B cell (primary cell): Measurements from ENCODE around the gene PGAM2. TPM values are rescaled to one million over a fixed set of nuclear protein-coding genes. Genes with fewer than 3 reads are reported as not detected.

Experiments
- ATAC-seq: fragments of 200-7000 bp; cut with Tn5 transposase; one replicate; pipeline ENCODE4 v1.10.0; 2021; ENCODE audit warnings: low read depth, mild to moderate bottlenecking, moderate number of reproducible peaks, moderate library complexity
- CTCF ChIA-PET: fragments of 350-600 bp; sonication (Branson Sonifier 250); formaldehyde crosslinking; loops from one replicate; lab custom pipeline; 2021; ENCODE audit warnings: antibody characterized with exemption, inconsistent platforms; lab: Charles Lee
- POLR2A ChIA-PET: fragments of 350-600 bp; sonication (Branson Sonifier 250); formaldehyde crosslinking; loops from one replicate; lab custom pipeline; 2021; ENCODE audit warnings: antibody characterized with exemption; lab: Charles Lee
- DNase-seq: peaks from one replicate; pipeline ENCODE4 v3.0.0; 2013
- H2AFZ ChIP-seq: 2 replicates; pipeline ENCODE4 v1.6.1; 2012; ENCODE audit warnings: mild to moderate bottlenecking, low read depth, low read length; ENCODE audit not compliant: insufficient read depth, poor library complexity, severe bottlenecking
- H3K27ac ChIP-seq, 2 donors: 1 replicate in 1 of 2; 2 replicates in 1 of 2; pipeline ENCODE4 v1.5.1; 2012 to 2013; ENCODE audit warnings: low read length in 2 of 2, mild to moderate bottlenecking in 2 of 2, moderate library complexity in 1 of 2
- H3K27me3 ChIP-seq, 4 experiments: fragments of 200-600 bp in 1 of 4; sonication (generic) in 1 of 4; replicated peaks in 1 of 4; 1 replicate in 2 of 4; 2 replicates in 2 of 4; pipeline versions ENCODE4 v1.6.1 to v1.7.0; 2013 to 2016; ENCODE audit warnings: low read length in 3 of 4, mild to moderate bottlenecking in 2 of 4, mixed read lengths in 1 of 4, moderate library complexity in 1 of 4; ENCODE audit not compliant: insufficient read depth in 4 of 4, control insufficient read depth in 3 of 4; ENCODE audit errors: control extremely low read depth in 1 of 4
- H3K36me3 ChIP-seq, 2 experiments: replicated peaks in 1 of 2; 1 replicate in 1 of 2; 2 replicates in 1 of 2; pipeline versions ENCODE4 v1.6.1 to v1.7.1; 2013; ENCODE audit warnings: low read length in 1 of 2; ENCODE audit not compliant: insufficient read depth in 2 of 2, control insufficient read depth in 1 of 2; ENCODE audit errors: control extremely low read depth in 1 of 2, extremely low read depth in 1 of 2
- H3K4me1 ChIP-seq, 2 donors: fragments of 200-600 bp in 1 of 2; sonication (generic) in 1 of 2; 1 replicate in 1 of 2; 2 replicates in 1 of 2; pipeline versions ENCODE4 v1.5.1 to v1.6.1; 2013 to 2017; ENCODE audit warnings: low read length in 2 of 2; ENCODE audit not compliant: control insufficient read depth in 2 of 2, insufficient read depth in 2 of 2
- H3K4me2 ChIP-seq: replicated peaks from 2 replicates; pipeline ENCODE3; 2012; ENCODE audit warnings: mild to moderate bottlenecking, low read depth, low read length; ENCODE audit not compliant: poor library complexity, severe bottlenecking
- H3K4me3 ChIP-seq, 5 experiments: fragments of 200-600 bp in 1 of 5; sonication (generic) in 1 of 5; 1 replicate in 3 of 5; 2 replicates in 2 of 5; pipeline versions ENCODE4 v1.5.1 to v1.7.0; 2011 to 2016; ENCODE audit warnings: low read length in 4 of 5, mild to moderate bottlenecking in 4 of 5, low read depth in 2 of 5, control low read depth in 1 of 5, moderate library complexity in 1 of 5; ENCODE audit not compliant: insufficient read depth in 1 of 5; ENCODE audit errors: control extremely low read depth in 1 of 5, extremely low read depth in 1 of 5
- H3K79me2 ChIP-seq: fragments of 200-600 bp; sonication (generic); one replicate; pipeline ENCODE4 v1.6.0; 2016; ENCODE audit warnings: low read length; ENCODE audit not compliant: control insufficient read depth, insufficient read depth
- H3K9ac ChIP-seq: fragments of 200-600 bp; sonication (generic); 2 replicates; pipeline ENCODE4 v1.6.1; 2017; ENCODE audit warnings: mild to moderate bottlenecking, low read length, moderate library complexity
- H3K9me3 ChIP-seq, 3 donors: one replicate each; pipeline versions ENCODE4 v1.6.1 to v1.7.1; 2013; ENCODE audit warnings: low read length in 2 of 3; ENCODE audit not compliant: control insufficient read depth in 2 of 3, insufficient read depth in 1 of 3; ENCODE audit errors: control extremely low read depth in 1 of 3
- H4K20me1 ChIP-seq: 2 replicates; pipeline ENCODE4 v1.6.0; 2012; ENCODE audit warnings: mild to moderate bottlenecking, low read length; ENCODE audit not compliant: insufficient read depth, control insufficient read depth, poor library complexity, severe bottlenecking
- H3K27ac Mint-ChIP-seq: one replicate; pipeline ENCODE4 v1.8.0; 2021; ENCODE audit warnings: mixed read lengths
- H3K27me3 Mint-ChIP-seq: one replicate; pipeline ENCODE4 v1.8.0; 2021; ENCODE audit warnings: mixed read lengths
- H3K4me1 Mint-ChIP-seq: one replicate; pipeline ENCODE4 v1.8.0; 2021; ENCODE audit warnings: mixed read lengths
- H3K4me3 Mint-ChIP-seq: one replicate; pipeline ENCODE4 v1.8.0; 2021; ENCODE audit warnings: mixed read lengths
- H3K9me3 Mint-ChIP-seq: one replicate; pipeline ENCODE4 v1.8.0; 2022; ENCODE audit warnings: mixed read lengths; ENCODE audit not compliant: insufficient read depth
- CTCF ChIP-seq: fragments of 200-600 bp; IDR thresholded peaks from one replicate; pipeline ENCODE4 v1.8.0; 2022; ENCODE audit warnings: antibody characterized with exemption, mild to moderate bottlenecking
- EZH2 ChIP-seq: IDR thresholded peaks from 2 replicates; pipeline ENCODE4 v1.6.1; 2012; ENCODE audit warnings: borderline replicate concordance, low read depth, mild to moderate bottlenecking, moderate library complexity, low read length; ENCODE audit not compliant: insufficient read depth, poor library complexity, severe bottlenecking
- WGBS: methylation state at CpG from one replicate; pipeline ENCODE4 v1.1.5; 2013; ENCODE audit warnings: missing lambda C conversion rate; ENCODE audit not compliant: insufficient coverage; 5-methylcytosine and 5-hydroxymethylcytosine counted together
- intact Hi-C: fragments of 100-400 bp; cut with micrococcal nuclease; formaldehyde crosslinking; loops from one replicate; pipeline ENCODE4 v1.10.0; 2022
- polyA plus RNA-seq: library from polyadenylated mRNA; depleted of rRNA; stranded (reverse); fragments of >200 nt; gene quantifications from 2 replicates; pipeline ENCODE4 v1.2.3, GENCODE V29; 2012
- total RNA-seq, 2 donors: library from RNA; stranded (reverse); fragments of 120-200 nt in 1 of 2; gene quantifications; 1 replicate in 1 of 2; 2 replicates in 1 of 2; pipeline versions ENCODE4 v1.2.3 to v1.2.4, GENCODE V29; 2013 to 2022

The PGAM2 gene
- total and polyA plus RNA-seq, 2 donors (not counting 1 experiment from before 2014, with no cell fraction given), result 0.69 to 3.2 TPM

DNA sequence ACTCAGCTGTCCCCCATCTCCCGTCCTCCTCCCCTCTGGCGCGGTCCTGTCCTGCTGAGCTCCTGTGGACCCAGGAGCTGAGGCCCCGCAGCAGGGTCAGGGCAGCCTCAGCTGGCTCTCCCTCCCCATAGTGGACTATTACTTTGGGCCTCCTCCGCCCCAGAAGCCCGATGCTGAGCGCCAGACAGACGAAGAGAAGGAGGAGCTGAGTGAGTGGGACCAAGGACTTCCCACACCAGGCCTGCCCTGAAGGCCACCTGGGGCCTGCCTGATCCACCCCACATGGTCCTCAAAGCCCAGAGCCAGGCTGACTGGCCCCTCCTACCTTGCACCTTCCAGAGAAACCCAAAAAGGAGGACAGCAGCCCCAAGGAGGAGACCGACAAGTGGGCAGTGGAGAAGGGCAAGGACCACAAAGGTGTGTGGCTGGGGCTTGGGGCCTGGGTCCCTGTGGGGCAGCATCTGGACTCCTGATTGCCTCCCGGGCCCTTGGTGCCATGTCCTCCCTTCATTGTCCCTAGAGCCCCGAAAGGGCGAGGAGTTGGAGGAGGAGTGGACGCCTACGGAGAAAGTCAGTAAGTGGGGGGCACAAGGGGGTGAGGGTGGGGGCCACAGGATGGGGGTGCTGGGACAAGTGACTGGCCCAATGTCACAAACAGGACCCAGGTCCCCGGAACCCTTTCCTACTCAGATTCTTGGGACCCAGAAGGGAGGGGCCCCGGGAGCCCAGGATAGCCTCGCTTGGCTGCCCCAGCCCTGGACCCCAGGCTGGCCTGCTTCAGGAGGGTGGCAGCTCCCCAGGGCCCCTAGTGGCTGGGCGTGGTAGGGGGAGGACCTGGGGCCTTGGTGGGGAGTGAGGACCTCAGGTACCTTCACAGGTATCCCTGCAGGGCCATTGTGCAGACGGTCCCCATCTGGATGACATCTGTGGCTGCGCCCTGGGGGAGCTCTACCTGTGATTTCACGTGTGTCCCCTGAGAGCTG, 43.7 kb upstream of the PGAM2 start:
- H3K9me3 ChIP-seq, result no peaks in the 10 kb centered on the region
- peaks cover 15 to 19% of the 10 kb centered on the region in 2 donors for H3K4me1 ChIP-seq

More for the DNA sequence above, 43.7 kb upstream of the PGAM2 start:
- Histone ChIP-seq H3K79me2 (peaks cover 9% of the 10 kb centered on the region), H3K36me3 (peaks cover 0 to 24% of the 10 kb centered on the region in 2 experiments), H3K27ac (no peak overlapping the region), H2AFZ (no peak overlapping the region), H3K4me2 (no peak overlapping the region), H3K4me3 (no peak overlapping the region), H3K27me3 (peaks cover 0 to 7% (median 0%) of the 10 kb centered on the region in 4 experiments), H4K20me1 (no peaks in the 10 kb centered on the region), H3K9ac (no peak overlapping the region)
- intact Hi-C loops, result no loop called here
- WGBS, result 88% methylated on average over 17 of the region's 21 CpGs
- H3K27me3 Mint-ChIP-seq, result no peaks in the 10 kb centered on the region
- no peak overlapping the region for H3K4me3 Mint-ChIP-seq
- no peak overlapping the region for H3K27ac Mint-ChIP-seq
- CTCF ChIA-PET, result interaction anchor here (0.6 to 0.7 kb wide), 2 partner anchors 41 to 734 kb away, joined by 3 read pairs; no protein-coding TSS in a partner anchor
- POLR2A ChIA-PET, result no interaction called here
- DNase-seq (no peak), ATAC-seq (no peak)
- no peaks in the 10 kb centered on the region for H3K9me3 Mint-ChIP-seq
- peaks cover 14% of the 10 kb centered on the region for H3K4me1 Mint-ChIP-seq
- no peak for TF ChIP-seq EZH2
- no peak for TF ChIP-seq CTCF
